Endothelial cell of umbilical vein (primary cell): ENCODE measurements around the gene MUC4. TPM values are rescaled to one million over a fixed set of nuclear protein-coding genes. Genes with fewer than 3 reads are reported as not detected.
"Not testable (repeated sequence)": the region's sequence is repeated elsewhere in the genome, so short reads cannot be mapped to it uniquely, and the experiment has no call there.

Source experiments
- BruUV-seq: library from RNA; stranded (reverse); fragments of 400-500 nt; replicated peaks from 2 replicates; lab custom pipeline; 2021; lab: Mats Ljungman, UMichigan
- CTCF ChIA-PET: fragments of 300-600, 350-600 bp; sonication (Branson Sonifier 250); formaldehyde crosslinking; loops from one replicate; lab custom pipeline; 2021; ENCODE audit warnings: antibody characterized with exemption, inconsistent platforms; lab: Charles Lee
- POLR2A ChIA-PET: fragments of 300-600, 350-600 bp; sonication (Branson Sonifier 250); formaldehyde crosslinking; loops from one replicate; lab custom pipeline; 2021; ENCODE audit warnings: antibody characterized with exemption, inconsistent platforms; lab: Charles Lee
- DNase-seq: peaks from one replicate; pipeline ENCODE4 v3.0.0-alpha.2; 2011; ENCODE audit warnings: low read depth, low spot score
- FAIRE-seq: peaks from 2 replicates; lab custom pipeline; 2011; peaks lifted over from hg19 to GRCh38; lab: Jason Lieb, UNC
- H2AFZ ChIP-seq: 2 replicates; pipeline ENCODE4 v1.6.0; 2012; ENCODE audit warnings: low read depth, low read length, control low read depth, inconsistent platforms
- H3K27ac ChIP-seq: 2 replicates; pipeline ENCODE4 v1.5.1; 2011; ENCODE audit warnings: low read depth, mild to moderate bottlenecking, control low read depth, low read length, moderate library complexity; ENCODE audit not compliant: insufficient read depth
- H3K27me3 ChIP-seq, 2 experiments: 2 replicates each; pipeline versions ENCODE4 v1.6.0 to v1.6.1; 2011; ENCODE audit warnings: low read length in 2 of 2, mixed read lengths in 1 of 2; ENCODE audit not compliant: control insufficient read depth in 2 of 2, insufficient read depth in 2 of 2
- H3K36me3 ChIP-seq, 2 experiments: 2 replicates in 1 of 2; 3 replicates in 1 of 2; pipeline ENCODE4 v1.5.1; 2011; ENCODE audit warnings: low read length in 2 of 2, mild to moderate bottlenecking in 1 of 2, moderate library complexity in 1 of 2; ENCODE audit not compliant: control insufficient read depth in 2 of 2, insufficient read depth in 2 of 2; ENCODE audit errors: extremely low read depth in 1 of 2
- H3K4me1 ChIP-seq: 3 replicates; pipeline ENCODE4 v1.5.1; 2011; ENCODE audit warnings: mild to moderate bottlenecking, low read length; ENCODE audit not compliant: control insufficient read depth, insufficient read depth; ENCODE audit errors: extremely low read depth
- H3K4me2 ChIP-seq: 2 replicates; pipeline ENCODE4 v1.6.1; 2011; ENCODE audit warnings: low read length, control low read depth, mixed read lengths; ENCODE audit not compliant: insufficient read depth
- H3K4me3 ChIP-seq, 3 experiments: fragments of 200-600 bp in 1 of 3; sonication (generic), shearing (Covaris generic) in 1 of 3; replicated peaks in 1 of 3; 2 replicates each; pipeline ENCODE4 v1.5.1; 2011 to 2016; ENCODE audit warnings: control low read depth in 3 of 3, low read length in 3 of 3, mild to moderate bottlenecking in 2 of 3, inconsistent platforms in 1 of 3, low read depth in 1 of 3, moderate library complexity in 1 of 3; ENCODE audit not compliant: insufficient read depth in 1 of 3
- H3K79me2 ChIP-seq: 2 replicates; pipeline ENCODE4 v1.6.0; 2012; ENCODE audit warnings: low read length, inconsistent platforms; ENCODE audit not compliant: control insufficient read depth, insufficient read depth
- H3K9ac ChIP-seq: replicated peaks from 2 replicates; pipeline ENCODE3; 2011; ENCODE audit warnings: low read length, control low read depth; ENCODE audit not compliant: insufficient read depth; ENCODE audit errors: extremely low read depth
- H3K9me1 ChIP-seq: replicated peaks from 3 replicates; pipeline ENCODE4 v1.6.0; 2011; ENCODE audit warnings: mild to moderate bottlenecking, low read length; ENCODE audit not compliant: control insufficient read depth, insufficient read depth; ENCODE audit errors: extremely low read depth
- H3K9me3 ChIP-seq: replicated peaks from 2 replicates; pipeline ENCODE4 v1.5.1; 2012; ENCODE audit warnings: low read length, inconsistent platforms; ENCODE audit not compliant: control insufficient read depth, insufficient read depth
- H4K20me1 ChIP-seq: replicated peaks from 2 replicates; pipeline ENCODE3; 2011; ENCODE audit warnings: mild to moderate bottlenecking, low read length; ENCODE audit not compliant: control insufficient read depth, insufficient read depth; ENCODE audit errors: extremely low read depth
- dilution Hi-C: fragments of 300-500 bp; cut with MboI; formaldehyde crosslinking; loops from one replicate; pipeline ENCODE4 v1.15.0; 2019; ENCODE audit warnings: low sequenced_read_pairs; ENCODE audit not compliant: extremely low pct_ligation_motif_present
- intact Hi-C: fragments of 100-400 bp; cut with micrococcal nuclease; formaldehyde crosslinking; loops from one replicate; pipeline ENCODE4 v1.10.0; 2022
- polyA plus RNA-seq, 4 experiments: library from polyadenylated mRNA; depleted of rRNA in 3 of 4; stranded (reverse) in 3 of 4; unstranded in 1 of 4; fragments of >200 nt; gene quantifications; 2 replicates each; pipeline versions ENCODE4 v1.2.1 to v1.2.3, GENCODE V29; 2011 to 2012; ENCODE audit warnings: missing spikeins in 1 of 4
- total RNA-seq: library from RNA; stranded (reverse); gene quantifications from 2 replicates; pipeline ENCODE4 v1.2.3, GENCODE V29; 2021

The MUC4 gene
- total and polyA plus RNA-seq, 2 donors (not counting 3 experiments of a cell fraction or from before 2014, with no cell fraction given) = 0.04 TPM; not detected in 1

- CTCF ChIA-PET = not testable (repeated sequence)
Measured at GRCh38 chr3:195724363-195724762, 87.4 kb downstream of the MUC4 start.

DNA sequence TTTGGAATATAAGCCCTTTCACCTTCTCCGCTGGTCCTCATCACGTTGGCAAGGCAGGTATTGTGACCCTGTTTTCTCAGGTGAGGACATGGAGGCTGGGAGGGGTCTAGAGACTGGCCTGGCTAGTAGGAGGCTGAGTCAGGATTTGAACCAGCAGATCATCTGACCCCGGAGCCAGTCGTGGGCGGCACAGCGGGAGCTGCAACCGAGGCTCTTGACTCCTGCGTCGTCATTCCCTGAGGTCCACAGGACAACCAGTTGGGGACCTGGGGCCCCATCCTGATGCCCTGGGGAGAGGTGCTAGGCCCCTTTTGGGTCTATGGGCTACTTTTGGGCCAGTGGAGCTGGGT is 88.8 kb downstream of the MUC4 start:
- H3K79me2 ChIP-seq, H3K4me3 ChIP-seq, H3K27ac ChIP-seq, CTCF ChIA-PET, H3K27me3 ChIP-seq, H3K36me3 ChIP-seq, H3K9me1 ChIP-seq, FAIRE-seq, H4K20me1 ChIP-seq, POLR2A ChIA-PET, H2AFZ ChIP-seq, H3K4me1 ChIP-seq, DNase-seq, intact Hi-C loops, H3K4me2 ChIP-seq, BruUV-seq, dilution Hi-C loops, H3K9ac ChIP-seq, H3K9me3 ChIP-seq: not testable (repeated sequence)

More at GRCh38 chr3:195724363-195724762, 87.4 kb downstream of the MUC4 start:
- BruUV-seq, intact Hi-C loops, H4K20me1 ChIP-seq, H3K4me2 ChIP-seq, H3K9me3 ChIP-seq, H3K4me1 ChIP-seq, H3K4me3 ChIP-seq, H3K9me1 ChIP-seq, dilution Hi-C loops, H3K9ac ChIP-seq, H3K27me3 ChIP-seq, H3K36me3 ChIP-seq, FAIRE-seq, H3K27ac ChIP-seq, H3K79me2 ChIP-seq, POLR2A ChIA-PET, H2AFZ ChIP-seq, DNase-seq: not testable (repeated sequence)

- H3K9me3 ChIP-seq, H3K27ac ChIP-seq, H3K36me3 ChIP-seq, H2AFZ ChIP-seq, H4K20me1 ChIP-seq, intact Hi-C loops, BruUV-seq, dilution Hi-C loops, H3K4me3 ChIP-seq, CTCF ChIA-PET, H3K9ac ChIP-seq, H3K79me2 ChIP-seq, FAIRE-seq, DNase-seq, H3K9me1 ChIP-seq, POLR2A ChIA-PET, H3K4me1 ChIP-seq, H3K4me2 ChIP-seq, H3K27me3 ChIP-seq: not testable (repeated sequence)
Measured at GRCh38 chr3:195722139-195722995, 89.4 kb downstream of the MUC4 start.

- H3K4me1 ChIP-seq, H3K79me2 ChIP-seq, POLR2A ChIA-PET, FAIRE-seq, H4K20me1 ChIP-seq, H3K9ac ChIP-seq, H2AFZ ChIP-seq, intact Hi-C loops, H3K4me2 ChIP-seq, H3K9me1 ChIP-seq, H3K4me3 ChIP-seq, BruUV-seq, H3K36me3 ChIP-seq, dilution Hi-C loops, H3K27me3 ChIP-seq, H3K9me3 ChIP-seq, DNase-seq, H3K27ac ChIP-seq: not testable (repeated sequence)
- CTCF ChIA-PET = interaction anchor here (0.7 kb wide), 1 partner anchor 129 kb away, joined by 3 read pairs; no protein-coding TSS in a partner anchor
Measured at GRCh38 chr3:195720831-195721506, 90.8 kb downstream of the MUC4 start, which contains the start of gene MUC20. Gene MUC20, plus strand, starts transcription at chr3:195720978. Its CDS starts 30 bp downstream, at chr3:195721008.
